ENCODE data around the gene CTU2. TPM values are rescaled to one million over a fixed set of nuclear protein-coding genes. Genes with fewer than 3 reads are reported as not detected.
A peak's percentile ranks its signal among the peaks of the same experiment; 100 is the strongest.

CTU2 gene
- total and polyA plus RNA-seq, 9 donors, result 9.5 to 17.0 (median 12.9) TPM

- 32% methylated on average over 50 of the region's 54 CpGs for WGBS (ENCODE audit: insufficient coverage)
- H3K4me1 ChIP-seq (ENCODE audit: control insufficient read depth, insufficient read depth, low read length), result peaks cover 44% of the 10 kb centered on the region
- no peak overlapping the region for H3K27ac ChIP-seq (ENCODE audit: low read length)
- peak; percentile 67 for DNase-seq
- H3K27me3 ChIP-seq (ENCODE audit: control insufficient read depth, insufficient read depth, low read length), result no peaks in the 10 kb centered on the region
- H3K4me3 ChIP-seq (ENCODE audit: low read length), result no peak overlapping the region
- peaks cover 55% of the 10 kb centered on the region for H3K36me3 ChIP-seq (ENCODE audit: control insufficient read depth, insufficient read depth, low read length)
- H3K9me3 ChIP-seq (replicated peaks; ENCODE audit: control insufficient read depth, low read depth, low read length), result no peaks in the 10 kb centered on the region
Measured at GRCh38 chr16:88737298-88738150, 31.2 kb downstream of the CTU2 start.

- Histone ChIP-seq H3K9me3 (replicated peaks; ENCODE audit: control insufficient read depth, low read depth, low read length) (no peaks in the 10 kb centered on the region), H3K27ac (ENCODE audit: low read length) (peak overlapping the region; percentile 67), H3K4me3 (ENCODE audit: low read length) (no peak overlapping the region), H3K4me1 (ENCODE audit: control insufficient read depth, insufficient read depth, low read length) (peaks cover 47% of the 10 kb centered on the region), H3K27me3 (ENCODE audit: control insufficient read depth, insufficient read depth, low read length) (no peaks in the 10 kb centered on the region), H3K36me3 (ENCODE audit: control insufficient read depth, insufficient read depth, low read length) (peaks cover 46% of the 10 kb centered on the region)
- WGBS (ENCODE audit: insufficient coverage), result 86% methylated on average over 36 of the region's 41 CpGs
- DNase-seq, result no peak
Measured at GRCh38 chr16:88738151-88739084, 32.1 kb downstream of the CTU2 start.

- no peaks in the 10 kb centered on the region for H3K27me3 ChIP-seq (ENCODE audit: control insufficient read depth, insufficient read depth, low read length)
- peaks cover 55% of the 10 kb centered on the region for H3K4me1 ChIP-seq (ENCODE audit: control insufficient read depth, insufficient read depth, low read length)
- peak; percentile 77 for DNase-seq
- WGBS (ENCODE audit: insufficient coverage), result 59% methylated on average over 19 of the region's 22 CpGs
- peak overlapping the region; percentile 67 for H3K27ac ChIP-seq (ENCODE audit: low read length)
- no peaks in the 10 kb centered on the region for H3K9me3 ChIP-seq (replicated peaks; ENCODE audit: control insufficient read depth, low read depth, low read length)
- peaks cover 37% of the 10 kb centered on the region for H3K36me3 ChIP-seq (ENCODE audit: control insufficient read depth, insufficient read depth, low read length)
- no peak overlapping the region for H3K4me3 ChIP-seq (ENCODE audit: low read length)
Measured at GRCh38 chr16:88739139-88739976, 33.1 kb downstream of the CTU2 start.

- peaks cover 2% of the 10 kb centered on the region for H3K27me3 ChIP-seq (ENCODE audit: control insufficient read depth, insufficient read depth, low read length)
- peaks cover 29% of the 10 kb centered on the region for H3K36me3 ChIP-seq (ENCODE audit: control insufficient read depth, insufficient read depth, low read length)
- H3K27ac ChIP-seq (ENCODE audit: low read length), result peak overlapping the region; percentile 67
- DNase-seq, result no peak
- no peak overlapping the region for H3K4me3 ChIP-seq (ENCODE audit: low read length)
- H3K9me3 ChIP-seq (replicated peaks; ENCODE audit: control insufficient read depth, low read depth, low read length), result no peaks in the 10 kb centered on the region
- 85% methylated on average over 29 of the region's 33 CpGs for WGBS (ENCODE audit: insufficient coverage)
- H3K4me1 ChIP-seq (ENCODE audit: control insufficient read depth, insufficient read depth, low read length), result peaks cover 63% of the 10 kb centered on the region
Measured at GRCh38 chr16:88739977-88740726, 33.8 kb downstream of the CTU2 start.

- no peak overlapping the region for H3K4me3 ChIP-seq (ENCODE audit: low read length)
- DNase-seq, result no peak
- H3K4me1 ChIP-seq (ENCODE audit: control insufficient read depth, insufficient read depth, low read length), result peaks cover 67% of the 10 kb centered on the region
- no peaks in the 10 kb centered on the region for H3K9me3 ChIP-seq (replicated peaks; ENCODE audit: control insufficient read depth, low read depth, low read length)
- 78% methylated on average over 12 of the region's 12 CpGs for WGBS (ENCODE audit: insufficient coverage)
- no peak overlapping the region for H3K27ac ChIP-seq (ENCODE audit: low read length)
- H3K36me3 ChIP-seq (ENCODE audit: control insufficient read depth, insufficient read depth, low read length), result peaks cover 24% of the 10 kb centered on the region
- H3K27me3 ChIP-seq (ENCODE audit: control insufficient read depth, insufficient read depth, low read length), result peaks cover 2% of the 10 kb centered on the region
Measured at GRCh38 chr16:88740727-88741055, 34.4 kb downstream of the CTU2 start.

- 78% methylated on average over 17 of the region's 17 CpGs for WGBS (ENCODE audit: insufficient coverage)
- Histone ChIP-seq H3K27ac (ENCODE audit: low read length) (no peak overlapping the region), H3K36me3 (ENCODE audit: control insufficient read depth, insufficient read depth, low read length) (peaks cover 18% of the 10 kb centered on the region), H3K27me3 (ENCODE audit: control insufficient read depth, insufficient read depth, low read length) (peaks cover 2% of the 10 kb centered on the region), H3K9me3 (replicated peaks; ENCODE audit: control insufficient read depth, low read depth, low read length) (no peaks in the 10 kb centered on the region), H3K4me3 (ENCODE audit: low read length) (no peak overlapping the region), H3K4me1 (ENCODE audit: control insufficient read depth, insufficient read depth, low read length) (peaks cover 74% of the 10 kb centered on the region)
- no peak for DNase-seq
Measured at GRCh38 chr16:88741368-88741767, 35.1 kb downstream of the CTU2 start.

GRCh38 chr16:88742896-88743605 is 36.7 kb downstream of the CTU2 start:
- H3K36me3 ChIP-seq (ENCODE audit: control insufficient read depth, insufficient read depth, low read length), result peaks cover 14% of the 10 kb centered on the region
- no peaks in the 10 kb centered on the region for H3K9me3 ChIP-seq (replicated peaks; ENCODE audit: control insufficient read depth, low read depth, low read length)
- 87% methylated on average over 19 of the region's 19 CpGs for WGBS (ENCODE audit: insufficient coverage)
- H3K4me1 ChIP-seq (ENCODE audit: control insufficient read depth, insufficient read depth, low read length), result peaks cover 79% of the 10 kb centered on the region
- H3K27me3 ChIP-seq (ENCODE audit: control insufficient read depth, insufficient read depth, low read length), result peaks cover 2% of the 10 kb centered on the region
- H3K27ac ChIP-seq (ENCODE audit: low read length), result no peak overlapping the region
- no peak for DNase-seq
- no peak overlapping the region for H3K4me3 ChIP-seq (ENCODE audit: low read length)

- H3K27ac ChIP-seq (ENCODE audit: low read length), result peak overlapping the region; percentile 59
- WGBS (ENCODE audit: insufficient coverage), result 47% methylated on average over 29 of the region's 32 CpGs
- peak; percentile 58 for DNase-seq
Measured at GRCh38 chr16:88743693-88744576, 37.6 kb downstream of the CTU2 start.

More at GRCh38 chr16:88743693-88744576, 37.6 kb downstream of the CTU2 start:
- peaks cover 13% of the 10 kb centered on the region for H3K36me3 ChIP-seq (ENCODE audit: control insufficient read depth, insufficient read depth, low read length)
- H3K9me3 ChIP-seq (replicated peaks; ENCODE audit: control insufficient read depth, low read depth, low read length), result no peaks in the 10 kb centered on the region
- H3K4me3 ChIP-seq (ENCODE audit: low read length), result no peak overlapping the region
- peaks cover 70% of the 10 kb centered on the region for H3K4me1 ChIP-seq (ENCODE audit: control insufficient read depth, insufficient read depth, low read length)
- peaks cover 2% of the 10 kb centered on the region for H3K27me3 ChIP-seq (ENCODE audit: control insufficient read depth, insufficient read depth, low read length)

Data from muscle of leg (tissue), 11 donors.